IPS-18c (cell line): ENCODE measurements around the gene KIAA0513.
"Not testable (repeated sequence)": the region's sequence is repeated elsewhere in the genome, so short reads cannot be mapped to it uniquely, and the experiment has no call there.

Experiments used
- H3K4me3 ChIP-seq: 2 replicates; pipeline ENCODE4 v1.7.0; 2013; ENCODE audit warnings: low read depth, mild to moderate bottlenecking, low read length, moderate library complexity; ENCODE audit not compliant: insufficient read depth
- H3K9me3 ChIP-seq: one replicate; pipeline ENCODE4 v1.6.1; 2013; ENCODE audit warnings: mild to moderate bottlenecking, low read length, moderate library complexity; ENCODE audit not compliant: control insufficient read depth, insufficient read depth

The KIAA0513 gene

DNA sequence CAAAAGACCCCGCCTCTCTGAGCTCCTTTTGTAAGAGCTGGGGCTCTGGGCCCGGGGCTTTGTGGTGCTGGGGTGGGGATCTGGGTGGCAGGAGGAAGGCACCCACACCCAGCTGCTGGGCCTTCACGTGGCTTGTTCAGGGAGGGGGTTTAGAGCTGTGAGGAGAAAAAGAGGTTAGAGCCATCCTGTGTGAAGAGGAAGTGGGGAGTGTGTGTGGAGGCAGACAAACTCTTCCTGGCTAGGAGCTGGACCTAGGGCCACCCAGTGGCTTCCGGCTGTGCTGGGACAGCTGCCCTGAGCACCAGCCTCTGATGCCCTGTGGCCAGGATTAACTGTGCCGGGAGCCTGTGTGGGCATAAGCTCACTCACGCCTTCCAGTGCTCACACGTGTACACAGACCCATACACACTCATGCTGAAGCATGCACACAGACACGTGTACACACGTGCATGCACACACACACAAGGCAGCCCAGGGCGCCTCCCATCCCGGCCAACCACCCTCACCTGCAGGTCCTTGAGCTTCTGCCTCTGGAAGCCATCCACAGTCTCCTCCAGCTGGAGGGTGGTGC, 77.3 kb downstream of the KIAA0513 start:
- H3K4me3 ChIP-seq: no peak overlapping the region
- H3K9me3 ChIP-seq: no peaks in the 10 kb centered on the region

DNA sequence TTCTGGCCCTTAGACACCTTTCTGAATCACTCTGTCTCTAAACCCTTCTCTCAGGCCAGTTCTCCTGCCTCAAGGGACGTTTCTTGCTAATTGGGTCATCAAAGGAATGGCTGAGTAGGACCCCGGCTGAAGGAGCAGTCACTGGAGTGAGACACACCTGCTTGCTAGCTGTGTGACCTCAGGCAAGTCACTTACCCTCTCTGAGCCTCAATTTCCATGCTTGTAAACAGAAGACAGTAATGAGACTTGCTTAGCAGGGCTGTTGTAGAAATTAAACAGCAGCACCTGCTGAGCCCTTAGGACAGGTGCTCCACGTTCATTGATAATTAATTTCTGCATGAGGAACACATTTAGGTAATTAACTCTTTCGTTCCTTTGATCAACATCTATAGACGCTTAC, 77.9 kb downstream of the KIAA0513 start:
- Histone ChIP-seq H3K9me3 (no peaks in the 10 kb centered on the region), H3K4me3 (no peak overlapping the region)

DNA sequence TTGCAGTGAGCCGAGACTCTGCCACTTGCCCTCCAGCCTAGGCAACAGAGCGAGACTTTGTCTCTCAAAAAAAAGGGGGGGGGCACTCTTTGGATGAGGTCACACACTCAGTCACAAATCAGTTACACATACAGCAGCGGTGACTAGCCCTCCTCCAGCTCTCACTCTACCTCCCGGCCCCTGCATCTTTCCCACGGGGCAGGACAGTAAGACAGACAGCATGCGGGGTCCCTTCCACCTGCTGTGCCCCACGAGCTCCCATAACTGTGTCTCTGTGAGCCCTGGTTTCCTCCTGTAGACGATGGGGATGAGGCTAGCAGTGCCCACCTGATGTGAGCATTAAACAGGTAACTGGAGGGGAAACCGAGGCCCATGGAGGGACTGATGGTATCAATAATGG, 79.5 kb downstream of the KIAA0513 start:
- no peak overlapping the region for H3K4me3 ChIP-seq
- H3K9me3 ChIP-seq: no peaks in the 10 kb centered on the region

DNA sequence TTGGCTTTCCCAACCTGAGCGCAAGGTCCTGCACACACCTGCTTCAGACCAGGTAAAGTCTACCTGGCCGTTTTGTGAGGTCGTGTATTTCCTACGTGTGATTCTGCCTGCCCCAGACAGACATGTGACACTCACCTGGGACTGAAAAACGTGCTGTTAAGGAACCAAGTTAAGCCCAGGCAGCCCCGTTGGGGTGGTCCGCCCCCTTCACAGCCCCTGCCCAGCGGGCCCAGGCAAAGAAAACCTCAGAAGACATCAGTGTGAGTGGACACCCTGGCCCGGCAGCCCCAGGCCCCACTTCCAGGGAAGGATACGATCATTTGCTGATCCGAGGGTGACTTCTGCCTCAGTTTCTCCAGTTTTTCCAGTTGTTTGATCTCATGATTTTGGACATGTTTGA, 79.9 kb downstream of the KIAA0513 start:
- Histone ChIP-seq H3K4me3 (no peak overlapping the region), H3K9me3 (no peaks in the 10 kb centered on the region)

DNA sequence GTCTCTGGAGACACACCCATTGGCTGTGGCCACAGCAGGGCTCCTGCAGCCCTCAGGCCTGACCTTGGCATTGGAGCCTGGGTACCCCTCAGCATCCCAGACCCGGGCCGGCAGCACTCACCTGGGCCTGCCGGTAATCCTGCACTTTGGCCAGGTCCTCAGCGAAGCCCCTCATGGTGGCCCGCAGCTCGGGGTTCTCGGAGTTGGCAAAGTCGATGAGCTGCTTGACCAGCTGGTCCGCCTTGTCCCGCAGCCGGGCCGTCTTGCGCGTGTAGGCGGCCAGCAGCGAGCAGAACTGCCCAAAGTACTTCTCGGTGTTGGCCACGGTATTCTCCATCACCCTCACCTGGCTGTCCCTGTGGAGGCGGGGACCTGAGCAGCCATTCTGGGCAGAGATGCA, 82.5 kb downstream of the KIAA0513 start:
- H3K9me3 ChIP-seq: no peaks in the 10 kb centered on the region
- H3K4me3 ChIP-seq: no peak overlapping the region

DNA sequence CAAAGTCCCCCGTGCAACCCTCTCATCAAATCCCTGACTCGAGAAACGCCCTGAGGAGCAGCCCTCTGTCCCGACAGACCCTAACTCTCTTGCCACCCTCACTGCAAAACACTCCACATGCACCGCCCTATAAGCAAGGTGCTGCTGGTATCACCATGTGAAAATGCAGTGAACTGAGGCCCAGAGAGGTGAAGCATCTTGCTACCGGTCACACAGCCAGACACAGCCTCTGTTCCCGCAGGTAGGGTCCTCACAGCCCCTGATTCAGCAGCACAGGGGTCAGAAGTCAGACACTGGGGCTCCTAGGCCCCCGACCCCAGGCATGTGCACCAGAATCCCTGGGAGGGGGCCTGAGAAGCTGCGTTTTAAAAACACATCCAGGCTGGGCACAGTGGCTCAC, 83.6 kb downstream of the KIAA0513 start:
- H3K9me3 ChIP-seq: no peaks in the 10 kb centered on the region
- no peak overlapping the region for H3K4me3 ChIP-seq

DNA sequence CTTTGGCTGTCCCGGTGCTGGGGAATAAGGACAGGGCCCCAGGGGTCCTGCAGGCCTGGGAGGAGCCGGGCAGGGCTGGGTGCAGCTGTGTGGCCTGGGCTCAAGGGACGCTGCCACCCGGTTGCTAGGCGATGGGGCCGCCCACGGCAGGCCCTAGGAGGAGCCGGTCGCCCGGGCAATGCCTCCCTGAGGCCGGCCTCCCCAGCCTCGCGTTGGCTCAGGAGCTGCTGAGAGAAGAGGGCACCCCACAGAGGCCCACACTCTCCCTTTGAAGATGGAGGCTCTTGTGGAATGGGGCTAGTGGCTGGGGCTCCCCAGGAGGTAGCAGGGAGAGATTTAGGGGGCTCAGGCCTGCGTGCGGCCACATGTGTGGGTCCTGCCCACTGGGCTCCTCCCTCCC, 84.8 kb downstream of the KIAA0513 start, which contains the start of gene CIBAR2:
Gene CIBAR2 (minus strand): TSS at position 109 of the 400 bp plus-strand sequence. CDS start 120 bp downstream, outside the sequence.
- Histone ChIP-seq H3K4me3 (no peak within 1 kb of the TSS; the same call in 1 of the 2 replicates), H3K9me3 (no peaks in the 10 kb centered on the region)

DNA sequence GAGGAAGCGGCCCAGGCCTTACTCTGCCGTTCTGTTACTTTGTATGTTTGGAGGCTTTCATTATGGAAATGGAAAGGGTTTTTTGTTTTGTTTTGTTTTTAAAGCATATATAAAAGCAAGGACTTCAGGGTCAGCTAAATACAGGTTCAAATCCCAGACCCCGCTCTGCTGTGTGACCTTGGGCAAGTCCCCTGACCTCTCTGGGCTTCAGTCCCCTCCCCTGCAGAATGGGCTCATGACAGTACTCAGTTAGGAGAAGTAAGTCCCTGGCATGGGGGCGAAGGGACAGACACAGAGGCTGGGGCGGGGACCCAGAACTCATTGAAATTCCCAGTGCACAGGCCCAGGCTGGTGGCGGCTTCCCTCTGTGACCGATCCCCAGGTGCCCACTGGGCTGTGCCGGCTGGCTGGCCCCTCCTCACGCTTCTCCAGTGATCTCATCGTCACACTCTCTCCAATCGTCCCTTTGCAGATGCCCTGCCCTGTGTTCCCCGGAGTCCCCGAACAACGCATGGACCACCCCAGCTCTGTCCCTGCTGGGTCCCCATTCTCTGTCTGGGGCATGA, 85.7 kb downstream of the KIAA0513 start:
- H3K9me3 ChIP-seq: no peaks in the 10 kb centered on the region

DNA sequence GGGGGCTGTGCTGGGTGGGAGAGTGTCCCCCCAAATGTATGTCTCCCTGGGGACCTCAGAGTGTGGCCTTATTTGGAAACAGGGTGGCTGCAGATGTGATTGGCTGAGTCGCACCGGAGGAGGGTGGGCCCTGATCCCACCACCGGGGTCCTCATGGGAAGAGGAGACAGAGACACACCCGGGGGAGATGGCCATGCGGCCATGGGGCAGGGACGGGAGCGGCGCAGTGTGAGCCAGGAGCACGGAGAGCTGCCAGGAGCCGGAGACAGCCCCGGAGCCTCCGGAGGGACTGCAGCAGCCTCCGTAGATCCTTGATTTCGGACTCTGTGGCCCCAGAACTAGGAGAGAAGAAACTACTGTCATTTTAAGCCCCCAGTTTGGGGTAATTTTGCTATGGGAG, 86.3 kb downstream of the KIAA0513 start:
- H3K9me3 ChIP-seq: no peaks in the 10 kb centered on the region

More for the DNA sequence above, 85.7 kb downstream of the KIAA0513 start:
- H3K4me3 ChIP-seq: no peak overlapping the region

DNA sequence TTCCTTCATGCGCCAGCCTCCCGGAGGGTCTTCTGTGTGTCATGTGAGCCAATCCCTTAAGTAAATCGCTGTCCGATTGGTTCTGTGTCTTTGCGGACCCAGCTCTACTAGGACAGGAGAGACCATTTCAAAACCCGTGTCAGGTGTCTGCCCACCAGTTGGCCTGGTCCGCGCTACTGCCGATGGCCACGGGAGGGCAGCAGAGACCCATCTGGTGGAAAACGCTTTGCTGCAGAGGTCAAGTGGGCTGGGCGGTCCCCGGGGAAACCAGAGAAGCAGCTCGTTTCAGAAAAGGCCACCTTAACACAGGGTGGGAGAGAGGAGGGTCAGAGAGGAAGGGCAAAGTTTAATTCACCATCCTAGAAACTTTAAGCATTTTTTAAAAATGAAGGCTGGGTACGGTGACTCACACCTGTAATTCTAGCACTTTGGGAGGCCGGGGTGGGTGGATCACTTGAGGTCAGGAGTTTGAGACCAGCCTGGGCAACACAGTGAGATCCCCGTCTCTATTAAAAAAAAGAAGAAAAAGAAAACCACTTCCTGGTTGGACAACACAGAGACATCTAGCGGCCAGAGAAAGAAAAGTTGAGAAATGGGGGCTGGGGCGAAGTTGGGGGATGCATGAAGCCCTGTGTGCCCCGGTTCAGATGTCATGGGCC, 87.4 kb downstream of the KIAA0513 start:
- Histone ChIP-seq H3K9me3 (no peaks in the 10 kb centered on the region), H3K4me3 (no peak overlapping the region)

More for the DNA sequence above, 86.3 kb downstream of the KIAA0513 start:
- no peak overlapping the region for H3K4me3 ChIP-seq

DNA sequence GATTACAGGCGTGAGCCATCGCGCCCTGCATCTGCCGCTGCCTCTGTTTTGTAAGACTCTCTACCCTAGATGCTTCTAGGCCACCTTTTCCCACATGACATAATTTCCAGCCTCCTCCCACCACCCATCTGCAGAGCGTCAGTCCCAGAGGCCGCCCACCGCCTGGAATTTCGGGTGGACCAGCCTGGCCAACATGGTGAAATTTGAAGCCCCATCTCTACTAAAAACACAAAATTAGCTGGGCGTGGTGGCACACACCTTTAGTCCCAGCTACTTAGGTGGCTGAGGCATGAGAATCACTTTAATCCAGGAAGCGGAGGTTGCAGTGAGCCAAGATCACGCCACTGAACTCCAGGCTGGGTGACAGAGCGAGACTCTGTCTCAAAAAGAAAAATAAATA, 89.8 kb downstream of the KIAA0513 start:
- H3K4me3 ChIP-seq: no peak overlapping the region
- no peaks in the 10 kb centered on the region for H3K9me3 ChIP-seq

DNA sequence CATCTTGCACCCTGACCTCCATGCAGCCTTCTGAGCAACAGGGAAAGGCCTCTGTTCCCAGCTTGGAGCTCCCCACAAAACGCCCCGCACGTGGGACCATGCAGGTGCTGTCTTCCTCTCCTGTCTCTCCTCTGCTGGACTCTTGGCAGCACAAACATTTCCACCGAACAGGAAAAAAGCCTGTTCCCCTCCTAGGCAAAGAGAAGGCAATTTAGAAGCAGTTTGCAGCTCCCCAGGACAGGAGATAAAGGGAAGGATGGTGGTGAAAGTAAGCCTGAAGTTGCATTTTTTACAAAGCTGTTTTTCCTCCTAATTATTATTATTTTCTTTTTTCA, 92.4 kb downstream of the KIAA0513 start:
- Histone ChIP-seq H3K9me3 (no peaks in the 10 kb centered on the region), H3K4me3 (no peak overlapping the region)

DNA sequence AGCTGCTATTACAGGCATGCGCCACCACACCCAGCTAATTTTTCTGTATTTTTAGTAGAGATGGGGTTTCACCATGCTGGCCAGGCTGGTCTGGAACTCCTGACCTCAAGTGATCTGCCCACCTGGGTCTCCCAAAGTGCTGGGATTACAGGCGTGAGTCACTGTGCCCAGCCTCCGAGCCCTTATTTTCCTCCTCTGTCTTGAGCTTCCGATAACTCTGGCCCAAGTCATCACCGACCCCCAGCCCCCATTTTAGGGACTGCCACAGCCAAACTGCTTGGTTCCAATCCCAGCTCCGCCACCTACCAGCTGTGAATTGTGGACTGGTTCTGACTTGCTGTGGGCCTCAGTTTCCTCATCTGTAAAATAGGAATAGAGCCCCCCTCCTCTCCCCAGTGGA, 95.8 kb downstream of the KIAA0513 start:
- H3K4me3 ChIP-seq, H3K9me3 ChIP-seq: not testable (repeated sequence)

DNA sequence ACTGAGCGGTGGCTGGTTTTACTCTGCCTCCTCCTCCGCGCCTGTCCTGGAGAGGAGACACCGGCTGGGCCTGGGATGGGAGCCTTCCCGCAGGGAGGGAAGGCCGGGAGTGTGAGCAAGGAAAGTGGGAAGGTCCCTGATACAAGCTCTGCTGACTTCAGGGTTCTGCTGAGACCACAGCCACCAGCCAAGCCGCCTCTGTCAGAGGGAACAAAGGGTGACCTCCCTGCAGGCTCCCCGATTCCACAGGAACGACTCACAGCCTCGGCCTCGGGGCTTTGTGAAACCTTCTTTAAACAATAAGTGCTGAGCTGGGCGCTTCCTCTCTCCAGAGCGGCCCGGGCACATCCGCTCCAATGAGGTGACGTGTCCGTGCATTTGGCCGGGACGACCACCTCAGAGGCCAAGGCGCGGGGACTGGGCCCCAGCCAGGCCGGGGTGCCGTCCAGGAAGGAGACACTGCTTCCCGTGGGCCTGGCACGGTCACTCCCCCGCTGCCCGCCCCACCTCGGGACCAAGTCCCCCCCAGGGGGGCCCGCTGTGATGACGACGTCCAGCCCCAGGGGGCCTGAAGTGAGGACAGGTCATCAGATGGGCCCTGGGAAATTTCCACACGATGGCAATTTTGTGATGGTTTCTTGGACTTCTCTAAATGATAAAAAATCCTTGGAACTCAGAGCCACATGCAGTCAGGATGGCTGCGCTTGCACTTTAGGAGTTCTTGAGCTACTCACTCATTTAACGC, 96.5 kb downstream of the KIAA0513 start:
- Histone ChIP-seq H3K9me3 (no peaks in the 10 kb centered on the region), H3K4me3 (no peak overlapping the region)

DNA sequence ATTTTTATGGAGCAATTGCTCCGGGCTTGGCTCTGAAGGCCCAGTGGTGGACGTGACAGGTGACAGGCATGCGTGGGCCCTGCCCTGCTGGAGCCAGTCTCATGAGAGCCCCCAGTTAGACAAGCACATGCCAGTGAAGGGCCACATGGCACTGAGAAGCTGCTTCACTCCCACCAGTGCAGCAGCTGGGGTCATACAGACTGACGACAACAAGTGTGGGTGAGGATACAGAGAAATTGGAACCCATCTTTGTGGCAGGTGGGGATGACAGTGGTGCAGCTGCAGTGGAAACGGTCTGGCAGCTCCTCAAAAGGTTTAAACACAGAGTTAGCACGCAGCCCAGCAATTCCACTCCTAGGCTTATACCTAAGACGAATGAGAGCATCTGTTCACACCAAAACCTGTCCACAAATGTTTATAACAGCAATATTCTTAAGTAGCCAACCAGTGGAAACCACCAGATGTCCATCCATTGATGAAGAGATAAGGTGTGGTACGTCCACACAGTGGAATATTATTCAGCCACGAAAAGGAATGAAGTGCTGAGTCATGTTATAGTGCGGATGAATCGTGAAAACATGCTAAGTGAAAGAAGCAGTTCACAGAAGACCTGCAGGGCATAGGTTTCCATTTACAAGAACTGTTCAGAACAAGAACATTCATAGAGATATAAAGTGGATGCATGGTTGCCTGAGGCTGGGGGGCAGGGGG, 97.2 kb downstream of the KIAA0513 start:
- no peak overlapping the region for H3K4me3 ChIP-seq
- H3K9me3 ChIP-seq: no peaks in the 10 kb centered on the region

DNA sequence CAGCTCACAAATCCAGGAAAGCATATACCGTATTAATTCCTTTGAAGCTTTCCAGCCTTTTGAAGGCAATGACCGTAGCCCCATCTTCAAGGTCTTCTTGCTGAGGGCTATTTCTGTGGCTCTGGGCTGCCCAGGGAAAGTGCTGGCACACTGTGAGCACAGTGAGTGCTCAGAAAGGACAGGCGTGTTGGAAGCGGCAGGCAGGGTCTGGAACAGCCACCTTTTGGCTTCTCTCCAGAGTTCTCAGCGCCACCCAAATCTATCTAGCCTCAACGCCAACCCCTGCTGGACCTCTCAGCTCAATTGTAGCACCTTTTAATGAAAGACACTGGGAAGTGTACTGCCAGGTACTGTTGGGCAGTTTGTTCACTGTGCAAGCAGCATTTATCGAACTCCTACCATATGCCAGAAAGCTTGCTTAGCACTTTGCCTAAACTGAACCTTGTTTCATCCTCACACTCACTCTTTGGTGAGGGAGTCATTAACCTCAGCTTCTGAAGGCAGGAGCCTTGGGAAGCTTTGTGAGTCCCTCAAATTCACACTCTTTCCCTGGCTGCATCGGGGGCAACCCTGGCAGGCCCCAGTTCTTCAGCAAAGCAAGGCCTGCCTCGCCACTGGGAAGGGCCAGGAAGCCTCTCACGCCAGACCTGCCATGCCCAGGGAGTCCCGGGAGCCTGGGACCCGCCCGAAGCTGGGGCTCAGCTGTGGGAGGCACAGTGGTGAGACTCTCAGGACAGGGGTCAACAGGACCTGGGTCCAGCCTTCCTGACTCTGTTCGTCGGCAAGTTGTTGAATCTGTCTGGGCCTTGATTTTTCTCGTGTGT, 98.2 kb downstream of the KIAA0513 start:
- Histone ChIP-seq H3K4me3 (no peak overlapping the region), H3K9me3 (no peaks in the 10 kb centered on the region)

DNA sequence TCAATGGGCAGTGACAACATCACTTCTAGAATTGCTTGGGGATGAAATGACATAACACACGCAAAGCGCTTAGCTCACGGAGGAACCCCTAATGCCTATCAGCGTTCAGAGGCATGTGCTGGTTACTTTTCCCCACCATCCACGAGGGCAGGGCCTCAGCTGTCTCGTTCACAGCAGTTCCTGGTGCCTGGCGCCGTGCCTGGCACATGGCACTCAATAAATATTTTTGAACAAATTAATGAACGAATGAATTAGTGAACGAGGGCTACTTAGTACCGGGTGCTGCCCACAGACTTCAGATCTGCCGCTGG, 98.8 kb downstream of the KIAA0513 start:
- no peaks in the 10 kb centered on the region for H3K9me3 ChIP-seq
- no peak overlapping the region for H3K4me3 ChIP-seq
